ENCODE data around the gene WDR27.
"Not testable (repeated sequence)": the region's sequence is repeated elsewhere in the genome, so short reads cannot be mapped to it uniquely, and the experiment has no call there.

Gene WDR27

GRCh38 chr6:169638915-169639314 is 62.9 kb downstream of the WDR27 start:
- no peak for DNase-seq

GRCh38 chr6:169638388-169638787 is 63.4 kb downstream of the WDR27 start:
- no peak for DNase-seq

- no peak for DNase-seq
Measured at GRCh38 chr6:169635345-169635744, 66.5 kb downstream of the WDR27 start.

- DNase-seq: no peak
Measured at GRCh38 chr6:169632841-169633240, 69.0 kb downstream of the WDR27 start.

GRCh38 chr6:169629256-169629655 is 72.6 kb downstream of the WDR27 start:
- DNase-seq: no peak

GRCh38 chr6:169627736-169628607 is 73.9 kb downstream of the WDR27 start:
- no peak for DNase-seq

GRCh38 chr6:169626649-169627048 is 75.2 kb downstream of the WDR27 start:
- no peak for DNase-seq

GRCh38 chr6:169626169-169626568 is 75.7 kb downstream of the WDR27 start:
- no peak for DNase-seq

GRCh38 chr6:169625376-169625775 is 76.5 kb downstream of the WDR27 start:
- no peak for DNase-seq

- DNase-seq: no peak
Measured at GRCh38 chr6:169624785-169625184, 77.0 kb downstream of the WDR27 start.

- DNase-seq: no peak
Measured at GRCh38 chr6:169623975-169624374, 77.9 kb downstream of the WDR27 start.

GRCh38 chr6:169623343-169623742 is 78.5 kb downstream of the WDR27 start:
- DNase-seq: no peak

GRCh38 chr6:169622618-169623017 is 79.2 kb downstream of the WDR27 start:
- DNase-seq: no peak

GRCh38 chr6:169621311-169621710 is 80.5 kb downstream of the WDR27 start:
- DNase-seq: no peak

GRCh38 chr6:169620171-169621130 is 81.4 kb downstream of the WDR27 start:
- DNase-seq: no peak

- no peak for DNase-seq
Measured at GRCh38 chr6:169619650-169620049, 82.2 kb downstream of the WDR27 start.

GRCh38 chr6:169618526-169619490 is 83.0 kb downstream of the WDR27 start:
- DNase-seq: no peak

GRCh38 chr6:169617562-169617961 is 84.3 kb downstream of the WDR27 start:
- no peak for DNase-seq

- not testable (repeated sequence) for DNase-seq
Measured at GRCh38 chr6:169608609-169609008, 93.2 kb downstream of the WDR27 start.

GRCh38 chr6:169604076-169604475 is 97.8 kb downstream of the WDR27 start:
- no peak for DNase-seq

GRCh38 chr6:169601129-169601528 is 100.7 kb downstream of the WDR27 start:
- DNase-seq: not testable (repeated sequence)

GRCh38 chr6:169592558-169592957 is 109.3 kb downstream of the WDR27 start:
- no peak for DNase-seq
